HepG2 (cell line): ENCODE data around the gene LONP1. TPM values are rescaled to one million over a fixed set of nuclear protein-coding genes. Genes with fewer than 3 reads are reported as not detected.

Source experiments
- FUBP1 ChIP-seq: sonication (generic); formaldehyde crosslinking; IDR thresholded peaks from 2 replicates; pipeline ENCODE4 v1.5.1; 2020; ENCODE audit warnings: missing genetic modification reagents, mild to moderate bottlenecking, borderline replicate concordance
- HOXA9 ChIP-seq: sonication (generic); formaldehyde crosslinking; IDR thresholded peaks from 2 replicates; pipeline ENCODE4 v1.8.1; 2022; ENCODE audit warnings: missing genetic modification reagents, mild to moderate bottlenecking, moderate library complexity, borderline replicate concordance
- KDM1A ChIP-seq: IDR thresholded peaks from 2 replicates; pipeline ENCODE4 v1.6.1; 2016; ENCODE audit warnings: missing compliant biosample characterization
- KLF13 ChIP-seq: sonication (generic); formaldehyde crosslinking; IDR thresholded peaks from 2 replicates; pipeline ENCODE4 v1.4.0; 2020; ENCODE audit warnings: mild to moderate bottlenecking, missing genetic modification reagents
- LCORL ChIP-seq, 2 experiments: fragments of 450-650 bp in 1 of 2; sonication (generic) in 1 of 2; formaldehyde crosslinking in 1 of 2; IDR thresholded peaks; 2 replicates each; pipeline versions ENCODE4 v1.5.0 to v1.6.1; 2017 to 2020; ENCODE audit warnings: antibody characterized with exemption in 1 of 2, missing genetic modification reagents in 1 of 2
- MYNN ChIP-seq: sonication (generic); formaldehyde crosslinking; IDR thresholded peaks from 2 replicates; pipeline ENCODE4 v1.4.0; 2020; ENCODE audit warnings: mild to moderate bottlenecking, low read depth, missing genetic modification reagents
- PRMT3 ChIP-seq: sonication (generic); formaldehyde crosslinking; IDR thresholded peaks from 2 replicates; pipeline ENCODE4 v1.8.1; 2022; ENCODE audit warnings: low read depth, mild to moderate bottlenecking, moderate library complexity, missing genetic modification reagents, borderline replicate concordance
- REL ChIP-seq: sonication (generic); formaldehyde crosslinking; conservative IDR thresholded peaks from 2 replicates; pipeline ENCODE4 v1.8.0; 2022; ENCODE audit warnings: mild to moderate bottlenecking, missing genetic modification reagents, moderate library complexity
- STAG1 ChIP-seq: sonication (generic); formaldehyde crosslinking; IDR thresholded peaks from 2 replicates; pipeline ENCODE4 v1.4.0; 2020; ENCODE audit warnings: missing genetic modification reagents
- UBTF ChIP-seq: sonication (generic); formaldehyde crosslinking; IDR thresholded peaks from 2 replicates; pipeline ENCODE4 v1.4.0; 2020; ENCODE audit warnings: mild to moderate bottlenecking, missing genetic modification reagents
- ZBTB7A ChIP-seq: sonication (generic); formaldehyde crosslinking; IDR thresholded peaks from 2 replicates; pipeline ENCODE4 v1.8.0; 2022; ENCODE audit warnings: mild to moderate bottlenecking, missing genetic modification reagents
- ZNF414 ChIP-seq: sonication (generic); formaldehyde crosslinking; IDR thresholded peaks from 2 replicates; pipeline ENCODE4 v1.5.0; 2020; ENCODE audit warnings: missing genetic modification reagents
- ZNF564 ChIP-seq: sonication (generic); formaldehyde crosslinking; IDR thresholded peaks from 2 replicates; pipeline ENCODE4 v1.8.1; 2023; ENCODE audit warnings: mild to moderate bottlenecking, missing genetic modification reagents
- ZSCAN22 ChIP-seq: sonication (generic); formaldehyde crosslinking; IDR thresholded peaks from 2 replicates; pipeline ENCODE4 v1.4.0; 2020; ENCODE audit warnings: mild to moderate bottlenecking, missing genetic modification reagents
- ZXDC ChIP-seq: sonication (generic); formaldehyde crosslinking; IDR thresholded peaks from 2 replicates; pipeline ENCODE4 v1.5.0; 2020; ENCODE audit warnings: mild to moderate bottlenecking, missing genetic modification reagents
- polyA plus RNA-seq, 8 experiments: library from polyadenylated mRNA; depleted of rRNA in 3 of 8; stranded (reverse) in 7 of 8; unstranded in 1 of 8; fragments of >200 nt; fragmentation: Illumina TruSeq in 4 of 8; extraction: Trizol in 4 of 8; gene quantifications; 2 replicates each; pipeline versions ENCODE4 v1.2.1 to v1.2.3, GENCODE V29; 2011 to 2016; ENCODE audit warnings: low read depth in 4 of 8, missing spikeins in 1 of 8, mixed read lengths in 1 of 8; ENCODE audit not compliant: insufficient read depth in 1 of 8
- total RNA-seq, 5 experiments: library from RNA; depleted of rRNA; stranded (reverse); fragments of >200 nt; fragmentation: Illumina TruSeq; extraction: Trizol; gene quantifications; 2 replicates each; pipeline ENCODE4 v1.2.3, GENCODE V29; 2016; ENCODE audit warnings: low read depth in 1 of 5
- TF ChIP-seq, protein P1 (sequence below): sonication (generic); formaldehyde crosslinking; IDR thresholded peaks from 2 replicates; pipeline ENCODE4 v1.5.0; 2020; ENCODE audit warnings: missing genetic modification reagents
- TF ChIP-seq, protein P2 (sequence below): sonication (generic); formaldehyde crosslinking; IDR thresholded peaks from 2 replicates; pipeline ENCODE4 v1.4.0; 2020; ENCODE audit warnings: mild to moderate bottlenecking, missing genetic modification reagents

LONP1 gene
- total and polyA plus RNA-seq, 2 of the 13 experiments (the other 11 are each of a cell fraction or from before 2014, with no cell fraction given) = 59.5 to 76.8 TPM

DNA sequence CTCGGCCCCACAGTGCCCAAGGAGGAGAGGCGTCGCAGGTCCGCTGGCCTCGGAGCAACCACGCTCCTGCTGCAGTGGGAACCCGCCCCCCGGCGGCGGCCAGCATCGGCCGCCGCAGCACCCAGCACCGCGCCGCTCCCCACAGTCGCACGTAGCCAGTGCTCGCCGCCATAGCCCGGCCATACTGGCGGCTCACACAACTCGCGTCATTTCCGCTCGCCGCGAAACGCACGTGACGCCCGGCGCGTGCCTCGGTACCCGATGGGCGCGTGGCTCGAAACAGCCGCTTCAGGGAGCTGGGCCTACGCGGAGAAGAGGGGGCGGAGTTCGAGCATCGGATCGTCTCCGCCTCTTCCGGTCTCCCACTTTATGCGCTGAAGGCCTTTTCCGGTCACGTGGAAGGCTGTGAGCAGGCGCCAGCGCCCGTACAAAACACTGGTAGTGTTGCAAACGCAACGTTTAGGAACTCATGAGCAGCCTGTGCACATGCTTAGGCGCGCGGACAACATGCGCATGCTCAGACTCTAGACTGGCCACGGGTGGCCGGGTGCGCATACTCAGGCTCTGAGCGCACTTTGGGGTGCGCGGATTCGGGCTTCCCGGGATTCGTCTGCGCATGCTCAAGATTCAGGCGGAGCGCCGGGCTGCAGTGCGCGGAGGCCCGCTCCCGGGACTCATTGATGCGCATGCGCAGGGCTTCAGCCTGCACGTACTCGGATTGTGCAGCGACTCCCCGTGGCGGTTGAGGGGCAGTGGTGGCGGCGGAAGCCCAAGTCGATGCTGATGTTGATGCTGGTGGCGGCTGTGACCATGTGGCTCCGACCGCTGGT, at the start of gene LONP1, which contains the start of gene CATSPERD (continued):
- TF ChIP-seq LCORL (IDR thresholded peaks at IDR 0.05) (no peak), LCORL (CRISPR knock-in tag; IDR thresholded peaks at IDR 0.05) (peak; percentile 65), HOXA9 (peak; percentile 91), REL (CRISPR knock-in tag) (peak; percentile 98), FUBP1 (CRISPR knock-in tag) (no peak), STAG1 (peak; percentile 30; the same call in 1 of the 2 replicates), KDM1A (CRISPR knock-in tag) (0 out of 2 replicates have a peak, but pooled peaks have one; percentile 40), ZNF414 (no peak), KLF13 (peak; percentile 66; the same call in 1 of the 2 replicates), ZXDC (CRISPR knock-in tag) (no peak), ZSCAN22 (CRISPR knock-in tag) (no peak), PRMT3 (CRISPR knock-in tag) (no peak; the same call in 1 of the 2 replicates), ZBTB7A (no peak; the same call in 1 of the 2 replicates), ZNF564 (CRISPR knock-in tag) (peak; percentile 79), UBTF (CRISPR knock-in tag) (peak; percentile 70), MYNN (CRISPR knock-in tag) (no peak; the same call in 1 of the 2 replicates)
- TF ChIP-seq, protein P1, sequence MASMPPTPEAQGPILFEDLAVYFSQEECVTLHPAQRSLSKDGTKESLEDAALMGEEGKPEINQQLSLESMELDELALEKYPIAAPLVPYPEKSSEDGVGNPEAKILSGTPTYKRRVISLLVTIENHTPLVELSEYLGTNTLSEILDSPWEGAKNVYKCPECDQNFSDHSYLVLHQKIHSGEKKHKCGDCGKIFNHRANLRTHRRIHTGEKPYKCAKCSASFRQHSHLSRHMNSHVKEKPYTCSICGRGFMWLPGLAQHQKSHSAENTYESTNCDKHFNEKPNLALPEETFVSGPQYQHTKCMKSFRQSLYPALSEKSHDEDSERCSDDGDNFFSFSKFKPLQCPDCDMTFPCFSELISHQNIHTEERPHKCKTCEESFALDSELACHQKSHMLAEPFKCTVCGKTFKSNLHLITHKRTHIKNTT (CRISPR knock-in tag) = no peak
- TF ChIP-seq, protein P2, sequence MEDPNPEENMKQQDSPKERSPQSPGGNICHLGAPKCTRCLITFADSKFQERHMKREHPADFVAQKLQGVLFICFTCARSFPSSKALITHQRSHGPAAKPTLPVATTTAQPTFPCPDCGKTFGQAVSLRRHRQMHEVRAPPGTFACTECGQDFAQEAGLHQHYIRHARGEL (CRISPR knock-in tag) = no peak
